Measurements from ENCODE around the gene SRGAP3.
A peak's percentile ranks its signal among the peaks of the same experiment; 100 is the strongest.

SRGAP3 gene

DNA sequence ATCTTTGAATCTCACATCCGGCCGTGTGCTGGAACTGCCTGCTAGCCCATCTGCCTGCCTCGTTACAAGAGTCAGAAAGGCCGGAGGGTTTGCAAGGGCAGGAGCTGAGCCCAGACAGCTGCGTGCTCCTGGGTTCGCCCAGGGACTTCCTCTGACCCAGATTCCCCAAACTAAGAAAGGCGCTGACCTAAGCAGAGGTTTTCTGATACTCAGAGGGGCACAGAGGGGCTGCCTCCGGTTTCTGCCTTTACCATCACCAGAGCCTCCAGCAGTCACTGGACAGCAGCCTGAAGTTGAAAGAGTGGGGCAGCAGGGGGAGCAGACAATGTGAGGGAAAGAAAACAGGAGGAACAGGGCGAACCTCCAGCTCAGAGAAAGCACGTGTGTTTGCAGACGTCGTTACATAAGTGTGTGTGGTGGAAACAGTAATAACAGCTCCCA lies 252.7 kb downstream of the SRGAP3 start:
- no peaks in the 10 kb centered on the region for H3K36me3 ChIP-seq (ENCODE audit: control insufficient read depth in 1 of 2, insufficient read depth in 2 of 2, low read length in 2 of 2)
- no peak overlapping the region for H3K4me3 ChIP-seq (ENCODE audit: low read depth in 1 of 2, low read length in 2 of 2)
- no peaks in the 10 kb centered on the region for H3K27me3 ChIP-seq (ENCODE audit: low read depth, low read length)
- H3K9me3 ChIP-seq (ENCODE audit: control insufficient read depth in 1 of 2, low read length in 2 of 2) = no peaks in the 10 kb centered on the region
- H3K4me1 ChIP-seq (ENCODE audit: control insufficient read depth in 1 of 2, insufficient read depth in 2 of 2, low read length in 2 of 2) = peaks cover 0 to 4% of the 10 kb centered on the region in 2 donors
- H3K27ac ChIP-seq (ENCODE audit: low read length) = no peak overlapping the region

DNA sequence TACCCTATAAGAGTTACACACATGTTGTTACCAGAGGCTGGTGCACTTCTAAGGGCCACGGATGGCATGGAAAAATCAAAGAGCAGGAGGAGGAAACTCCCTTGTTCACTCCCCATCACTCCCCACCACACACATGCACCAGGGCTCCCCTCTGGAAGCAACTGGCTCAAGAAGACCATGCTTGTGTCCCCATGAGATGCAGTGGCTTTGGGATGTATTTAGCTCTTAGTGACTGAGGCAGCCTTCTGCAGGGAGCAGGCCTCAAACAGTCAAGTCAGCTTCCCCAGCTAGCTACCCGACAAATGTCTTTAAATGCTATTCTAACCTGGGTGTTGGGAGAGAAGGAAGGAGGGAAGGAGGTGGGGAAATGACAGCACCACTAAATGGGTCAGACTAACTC lies 253.2 kb downstream of the SRGAP3 start:
- Histone ChIP-seq H3K4me1 (ENCODE audit: control insufficient read depth in 1 of 2, insufficient read depth in 2 of 2, low read length in 2 of 2) (peaks cover 0 to 4% of the 10 kb centered on the region in 2 donors), H3K9me3 (ENCODE audit: control insufficient read depth in 1 of 2, low read length in 2 of 2) (no peaks in the 10 kb centered on the region), H3K27ac (ENCODE audit: low read length) (peak overlapping the region; percentile 3), H3K27me3 (ENCODE audit: low read depth, low read length) (no peaks in the 10 kb centered on the region), H3K4me3 (ENCODE audit: low read depth in 1 of 2, low read length in 2 of 2) (no peak overlapping the region), H3K36me3 (ENCODE audit: control insufficient read depth in 1 of 2, insufficient read depth in 2 of 2, low read length in 2 of 2) (no peaks in the 10 kb centered on the region)

DNA sequence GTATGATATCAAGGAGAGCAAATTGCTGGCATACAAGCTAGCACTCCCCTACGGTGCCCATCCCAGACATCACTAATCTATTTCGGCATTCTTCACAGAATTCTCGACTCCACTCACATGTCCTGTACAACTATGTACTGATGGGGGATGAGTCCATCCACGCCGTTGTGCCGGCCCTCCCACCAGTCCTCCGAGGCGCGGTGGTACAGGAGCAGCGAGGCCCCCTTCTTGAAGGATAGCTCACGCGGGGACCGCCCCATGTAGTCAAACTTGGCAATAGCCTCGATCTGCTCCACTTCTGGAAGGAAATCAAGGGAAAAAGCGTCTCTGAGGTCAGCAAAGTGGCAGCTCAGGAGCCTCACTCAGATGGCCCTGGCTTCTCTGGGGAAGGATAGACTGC lies 255.2 kb downstream of the SRGAP3 start:
- Histone ChIP-seq H3K36me3 (ENCODE audit: control insufficient read depth in 1 of 2, insufficient read depth in 2 of 2, low read length in 2 of 2) (peaks cover 0 to 8% of the 10 kb centered on the region in 2 donors), H3K4me1 (ENCODE audit: control insufficient read depth in 1 of 2, insufficient read depth in 2 of 2, low read length in 2 of 2) (peaks cover 0 to 4% of the 10 kb centered on the region in 2 donors), H3K27me3 (ENCODE audit: low read depth, low read length) (no peaks in the 10 kb centered on the region), H3K9me3 (ENCODE audit: control insufficient read depth in 1 of 2, low read length in 2 of 2) (no peaks in the 10 kb centered on the region), H3K27ac (ENCODE audit: low read length) (no peak overlapping the region), H3K4me3 (ENCODE audit: low read depth in 1 of 2, low read length in 2 of 2) (no peak overlapping the region)

DNA sequence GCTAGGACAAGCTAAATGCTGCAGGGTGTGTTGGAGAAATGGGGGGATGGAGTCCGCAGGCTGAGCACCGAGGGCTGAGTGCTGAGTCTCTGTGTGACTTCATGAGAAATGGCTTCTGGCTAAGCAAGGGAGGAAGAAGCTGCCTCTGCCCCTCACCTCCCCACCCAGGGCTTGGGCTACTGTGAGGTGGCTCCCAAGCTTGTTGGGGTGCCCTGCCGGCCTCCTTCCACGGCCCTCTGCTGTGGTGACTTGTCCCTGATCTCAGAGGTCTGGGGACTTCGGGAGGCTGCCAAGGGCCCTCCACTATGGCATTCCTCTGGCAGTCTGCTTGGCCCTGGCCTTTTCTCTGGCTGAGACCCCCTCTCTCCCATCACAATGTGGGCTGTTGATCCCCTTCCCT lies 256.1 kb downstream of the SRGAP3 start:
- H3K27me3 ChIP-seq (ENCODE audit: low read depth, low read length) = no peaks in the 10 kb centered on the region
- no peaks in the 10 kb centered on the region for H3K9me3 ChIP-seq (ENCODE audit: control insufficient read depth in 1 of 2, low read length in 2 of 2)
- H3K4me1 ChIP-seq (ENCODE audit: control insufficient read depth in 1 of 2, insufficient read depth in 2 of 2, low read length in 2 of 2) = peaks cover 0 to 7% of the 10 kb centered on the region in 2 donors
- H3K27ac ChIP-seq (ENCODE audit: low read length) = no peak overlapping the region
- H3K36me3 ChIP-seq (ENCODE audit: control insufficient read depth in 1 of 2, insufficient read depth in 2 of 2, low read length in 2 of 2) = peaks cover 0 to 8% of the 10 kb centered on the region in 2 donors
- no peak overlapping the region for H3K4me3 ChIP-seq (ENCODE audit: low read depth in 1 of 2, low read length in 2 of 2)

DNA sequence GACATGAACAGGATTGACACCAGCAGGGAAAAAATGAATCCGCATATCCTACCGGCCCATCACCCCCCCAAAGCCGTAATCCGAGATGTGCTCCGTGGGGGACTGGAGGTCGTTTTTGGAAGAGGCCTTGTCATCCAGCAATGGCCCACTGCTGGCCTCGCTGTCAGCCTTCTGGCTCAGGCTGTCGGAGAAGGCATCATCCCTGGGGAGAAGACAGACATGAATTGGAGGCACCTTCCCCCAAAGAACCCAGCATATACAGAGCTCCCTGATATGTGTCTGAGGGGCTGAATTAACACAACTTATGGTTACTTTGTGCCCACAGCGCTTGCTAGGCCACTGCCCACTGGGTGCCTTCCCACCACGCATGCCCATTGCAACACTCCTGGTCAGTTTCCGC lies 256.6 kb downstream of the SRGAP3 start:
- H3K27me3 ChIP-seq (ENCODE audit: low read depth, low read length) = no peaks in the 10 kb centered on the region
- peaks cover 0 to 8% of the 10 kb centered on the region in 2 donors for H3K36me3 ChIP-seq (ENCODE audit: control insufficient read depth in 1 of 2, insufficient read depth in 2 of 2, low read length in 2 of 2)
- H3K4me3 ChIP-seq (ENCODE audit: low read depth in 1 of 2, low read length in 2 of 2) = no peak overlapping the region
- peaks cover 0 to 10% of the 10 kb centered on the region in 2 donors for H3K4me1 ChIP-seq (ENCODE audit: control insufficient read depth in 1 of 2, insufficient read depth in 2 of 2, low read length in 2 of 2)
- no peaks in the 10 kb centered on the region for H3K9me3 ChIP-seq (ENCODE audit: control insufficient read depth in 1 of 2, low read length in 2 of 2)
- no peak overlapping the region for H3K27ac ChIP-seq (ENCODE audit: low read length)

DNA sequence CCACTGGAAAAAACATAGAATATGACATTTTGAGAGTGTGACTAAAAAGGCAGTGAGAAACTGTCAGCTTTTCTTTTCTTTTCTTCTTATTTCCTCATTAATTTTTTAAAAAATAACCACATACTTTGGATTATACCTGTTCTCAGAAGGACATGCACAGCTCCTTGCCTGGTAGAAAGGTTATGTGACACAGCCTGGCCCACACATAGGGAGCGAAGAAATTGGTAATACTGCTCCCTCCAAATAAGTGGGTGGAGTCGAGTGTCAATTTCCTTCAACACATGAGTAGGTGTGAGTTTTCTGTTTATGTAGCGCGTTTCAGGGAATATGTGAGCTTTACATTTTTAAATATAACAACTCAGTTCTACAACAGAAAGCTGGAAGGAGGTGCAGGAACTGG lies 257.2 kb downstream of the SRGAP3 start:
- no peak overlapping the region for H3K4me3 ChIP-seq (ENCODE audit: low read depth in 1 of 2, low read length in 2 of 2)
- H3K4me1 ChIP-seq (ENCODE audit: control insufficient read depth in 1 of 2, insufficient read depth in 2 of 2, low read length in 2 of 2) = peaks cover 0 to 12% of the 10 kb centered on the region in 2 donors
- no peak overlapping the region for H3K27ac ChIP-seq (ENCODE audit: low read length)
- H3K9me3 ChIP-seq (ENCODE audit: control insufficient read depth in 1 of 2, low read length in 2 of 2) = no peaks in the 10 kb centered on the region
- H3K27me3 ChIP-seq (ENCODE audit: low read depth, low read length) = no peaks in the 10 kb centered on the region
- peaks cover 0 to 8% of the 10 kb centered on the region in 2 donors for H3K36me3 ChIP-seq (ENCODE audit: control insufficient read depth in 1 of 2, insufficient read depth in 2 of 2, low read length in 2 of 2)

DNA sequence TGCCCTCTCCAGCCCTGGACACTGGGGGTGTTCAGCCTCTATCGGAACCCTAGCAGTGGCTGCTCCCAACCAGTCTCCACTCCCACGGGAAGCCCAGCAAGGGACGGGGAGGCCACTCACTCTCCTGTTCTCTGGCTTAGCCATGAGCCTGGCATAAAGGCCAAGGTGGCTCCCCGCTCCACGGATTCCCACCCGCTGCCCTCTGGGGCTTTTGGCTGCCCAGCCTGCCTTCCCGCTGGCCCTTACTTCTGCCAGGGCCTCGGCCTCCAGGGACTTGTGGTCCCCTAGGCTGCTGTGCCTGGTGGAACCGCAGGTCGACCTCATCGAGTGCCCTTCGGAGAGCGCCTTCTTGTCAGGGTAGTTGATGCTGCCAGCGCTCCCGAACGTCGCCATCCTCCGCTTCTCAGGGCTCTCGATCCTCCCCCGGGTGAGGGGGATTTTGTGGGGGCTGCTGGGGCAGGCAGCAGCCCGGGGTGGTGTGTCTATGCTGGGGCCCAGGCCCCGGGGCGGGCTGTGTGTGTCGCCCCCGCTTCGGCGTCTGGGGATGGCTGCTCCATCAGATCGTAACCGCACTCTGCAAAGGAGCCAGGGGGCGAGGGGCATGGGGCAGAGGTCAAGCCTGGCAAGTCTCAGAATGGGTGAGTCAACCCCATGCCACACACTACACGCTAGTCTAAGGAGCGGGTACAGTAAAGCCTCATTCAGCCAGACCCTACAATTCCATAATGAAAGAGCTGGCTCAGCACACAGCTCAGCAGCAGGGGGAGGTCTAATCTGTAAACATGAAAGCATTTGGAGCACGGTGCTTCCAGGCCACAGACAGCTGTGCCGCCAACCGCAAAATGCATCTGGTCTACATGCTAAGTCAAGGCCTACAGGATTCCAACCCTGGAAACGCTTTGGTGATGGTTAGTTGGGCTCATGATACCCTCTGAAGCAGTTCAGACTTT lies 258.9 kb downstream of the SRGAP3 start:
- H3K9me3 ChIP-seq (ENCODE audit: control insufficient read depth in 1 of 2, low read length in 2 of 2) = no peaks in the 10 kb centered on the region
- H3K4me3 ChIP-seq (ENCODE audit: low read depth in 1 of 2, low read length in 2 of 2) = no peak overlapping the region
- H3K36me3 ChIP-seq (ENCODE audit: control insufficient read depth in 1 of 2, insufficient read depth in 2 of 2, low read length in 2 of 2) = peaks cover 0 to 8% of the 10 kb centered on the region in 2 donors
- H3K4me1 ChIP-seq (ENCODE audit: control insufficient read depth in 1 of 2, insufficient read depth in 2 of 2, low read length in 2 of 2) = peaks cover 0 to 9% of the 10 kb centered on the region in 2 donors
- H3K27me3 ChIP-seq (ENCODE audit: low read depth, low read length) = no peaks in the 10 kb centered on the region
- H3K27ac ChIP-seq (ENCODE audit: low read length) = no peak overlapping the region

DNA sequence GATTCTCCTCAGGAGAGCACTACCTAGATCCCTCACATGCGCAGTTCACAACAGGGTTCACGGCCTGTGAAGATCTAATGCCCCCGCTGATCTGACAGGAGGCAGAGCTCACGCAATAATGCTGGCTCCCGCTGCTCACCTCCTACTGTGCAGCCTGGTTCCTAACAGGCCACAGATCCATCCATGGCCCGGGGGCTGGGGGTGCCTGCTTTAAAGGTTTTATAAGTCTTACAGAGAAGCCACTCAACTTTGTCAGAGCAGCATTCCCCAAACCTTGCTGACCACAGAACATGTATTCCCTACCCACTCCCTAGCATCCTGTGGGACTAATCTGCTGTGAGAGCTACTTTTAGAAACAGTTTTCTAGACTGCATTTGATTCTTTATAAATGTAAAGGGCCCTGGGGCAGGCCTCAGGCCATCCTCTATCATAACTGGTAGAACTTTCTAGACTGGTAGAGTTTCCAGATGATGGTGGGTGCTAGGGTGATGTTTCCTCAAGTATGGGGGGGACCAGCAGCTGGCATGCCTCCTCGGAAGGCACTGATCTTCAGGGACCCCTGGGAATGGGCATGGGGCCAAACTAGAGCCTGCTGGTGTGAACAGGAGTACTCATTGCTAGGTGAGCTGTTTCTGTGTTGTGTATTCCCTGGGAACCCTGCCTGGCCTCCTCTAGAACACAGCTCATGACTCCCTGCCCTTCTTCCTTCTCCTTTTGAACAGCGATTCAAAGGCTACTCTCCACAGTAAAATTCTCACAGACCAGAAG lies 260.5 kb downstream of the SRGAP3 start:
- H3K27ac ChIP-seq (ENCODE audit: low read length) = no peak overlapping the region
- H3K9me3 ChIP-seq (ENCODE audit: control insufficient read depth in 1 of 2, low read length in 2 of 2) = no peaks in the 10 kb centered on the region
- H3K27me3 ChIP-seq (ENCODE audit: low read depth, low read length) = no peaks in the 10 kb centered on the region
- peaks cover 0 to 8% of the 10 kb centered on the region in 2 donors for H3K36me3 ChIP-seq (ENCODE audit: control insufficient read depth in 1 of 2, insufficient read depth in 2 of 2, low read length in 2 of 2)
- H3K4me1 ChIP-seq (ENCODE audit: control insufficient read depth in 1 of 2, insufficient read depth in 2 of 2, low read length in 2 of 2) = peaks cover 0 to 9% of the 10 kb centered on the region in 2 donors
- H3K4me3 ChIP-seq (ENCODE audit: low read depth in 1 of 2, low read length in 2 of 2) = no peak overlapping the region

DNA sequence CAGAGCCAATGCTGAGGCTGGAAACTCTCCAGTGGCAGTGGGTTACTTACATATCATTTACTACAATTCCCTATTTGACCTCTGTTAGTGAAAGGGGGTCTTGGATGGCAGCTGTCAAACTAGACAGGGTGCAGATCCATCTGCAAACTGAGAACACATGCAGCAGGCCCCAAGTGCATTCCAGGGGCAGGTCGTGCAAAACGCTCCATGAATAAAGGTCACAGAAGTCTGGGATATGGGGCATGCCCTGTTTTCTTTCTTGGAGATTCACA lies 261.1 kb downstream of the SRGAP3 start:
- peaks cover under 1 to 9% of the 10 kb centered on the region in 2 donors for H3K4me1 ChIP-seq (ENCODE audit: control insufficient read depth in 1 of 2, insufficient read depth in 2 of 2, low read length in 2 of 2)
- H3K27ac ChIP-seq (ENCODE audit: low read length) = no peak overlapping the region
- H3K9me3 ChIP-seq (ENCODE audit: control insufficient read depth in 1 of 2, low read length in 2 of 2) = no peaks in the 10 kb centered on the region
- H3K4me3 ChIP-seq (ENCODE audit: low read depth in 1 of 2, low read length in 2 of 2) = no peak overlapping the region
- H3K27me3 ChIP-seq (ENCODE audit: low read depth, low read length) = no peaks in the 10 kb centered on the region
- peaks cover 0 to 8% of the 10 kb centered on the region in 2 donors for H3K36me3 ChIP-seq (ENCODE audit: control insufficient read depth in 1 of 2, insufficient read depth in 2 of 2, low read length in 2 of 2)

DNA sequence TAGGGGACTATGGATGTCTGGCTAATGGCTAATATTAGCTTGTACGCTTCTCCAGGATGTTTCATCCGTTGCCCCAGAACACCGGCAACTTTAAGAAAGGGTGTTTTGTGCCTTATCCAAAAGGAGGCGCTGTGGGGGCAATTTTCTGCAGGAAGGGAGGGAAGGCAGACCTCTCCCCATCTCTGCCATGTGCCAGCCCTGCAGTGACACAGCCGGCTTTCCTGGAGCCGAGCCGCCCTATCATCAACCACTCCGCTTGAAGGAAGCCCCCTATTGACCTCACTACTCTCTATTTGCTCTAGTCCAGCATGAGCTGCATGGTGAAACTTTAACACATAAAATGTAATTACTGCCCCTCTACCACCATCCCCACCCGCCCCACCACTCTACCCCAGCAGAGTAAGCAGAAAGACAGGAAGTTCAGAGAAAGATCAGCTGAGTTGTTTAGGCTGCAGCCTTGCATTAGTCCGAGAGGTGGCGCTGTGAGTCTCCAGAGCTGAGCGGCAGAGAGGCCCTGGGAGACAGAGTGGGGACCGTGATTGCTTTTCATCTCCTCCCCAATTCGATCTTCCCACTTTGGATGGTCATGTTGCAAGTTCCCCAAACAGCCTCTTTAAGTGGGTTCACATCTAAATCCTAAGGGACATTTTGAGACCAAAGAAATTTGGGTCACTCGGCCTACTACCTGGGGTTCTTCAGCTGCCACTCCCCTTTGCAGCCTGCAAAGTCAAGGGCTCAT lies 261.6 kb downstream of the SRGAP3 start:
- Histone ChIP-seq H3K27ac (ENCODE audit: low read length) (no peak overlapping the region), H3K9me3 (ENCODE audit: control insufficient read depth in 1 of 2, low read length in 2 of 2) (no peaks in the 10 kb centered on the region)

DNA sequence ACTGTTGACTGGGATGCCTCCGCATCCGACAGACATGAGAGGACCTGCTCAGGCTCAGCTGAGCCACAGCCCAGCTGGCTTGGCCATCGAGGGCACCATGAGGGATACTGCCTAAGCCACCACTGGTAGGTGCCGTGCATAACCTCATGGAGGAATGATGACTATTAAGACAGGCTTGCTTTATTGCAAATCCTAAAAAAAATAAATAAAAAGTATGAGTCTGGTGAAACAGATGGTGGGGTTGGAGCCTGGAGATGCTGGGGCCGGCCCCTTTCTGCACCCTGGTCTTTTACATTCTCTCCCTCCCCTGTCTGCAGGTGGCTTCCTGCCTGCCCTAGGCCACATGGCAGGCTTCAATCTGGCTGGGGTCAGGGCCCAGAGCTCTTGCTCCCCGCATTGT lies 262.2 kb downstream of the SRGAP3 start:
- peaks cover 6 to 9% of the 10 kb centered on the region in 2 donors for H3K4me1 ChIP-seq (ENCODE audit: control insufficient read depth in 1 of 2, insufficient read depth in 2 of 2, low read length in 2 of 2)
- H3K4me3 ChIP-seq (ENCODE audit: low read depth in 1 of 2, low read length in 2 of 2) = no peak overlapping the region
- no peaks in the 10 kb centered on the region for H3K9me3 ChIP-seq (ENCODE audit: control insufficient read depth in 1 of 2, low read length in 2 of 2)
- no peak overlapping the region for H3K27ac ChIP-seq (ENCODE audit: low read length)
- peaks cover 0 to 8% of the 10 kb centered on the region in 2 donors for H3K36me3 ChIP-seq (ENCODE audit: control insufficient read depth in 1 of 2, insufficient read depth in 2 of 2, low read length in 2 of 2)
- no peaks in the 10 kb centered on the region for H3K27me3 ChIP-seq (ENCODE audit: low read depth, low read length)

More for the DNA sequence above, 261.6 kb downstream of the SRGAP3 start:
- peaks cover 6 to 9% of the 10 kb centered on the region in 2 donors for H3K4me1 ChIP-seq (ENCODE audit: control insufficient read depth in 1 of 2, insufficient read depth in 2 of 2, low read length in 2 of 2)
- no peaks in the 10 kb centered on the region for H3K27me3 ChIP-seq (ENCODE audit: low read depth, low read length)
- no peak overlapping the region for H3K4me3 ChIP-seq (ENCODE audit: low read depth in 1 of 2, low read length in 2 of 2)
- H3K36me3 ChIP-seq (ENCODE audit: control insufficient read depth in 1 of 2, insufficient read depth in 2 of 2, low read length in 2 of 2) = peaks cover 0 to 8% of the 10 kb centered on the region in 2 donors

Measured in muscle layer of duodenum (tissue), 2 donors.